GM18505 (cell line): Measurements from ENCODE around the gene FXR2.
"Not testable (repeated sequence)": the region's sequence is repeated elsewhere in the genome, so short reads cannot be mapped to it uniquely, and the experiment has no call there.

Source experiments
- ATAC-seq: cut with Tn5 transposase; IDR thresholded peaks from one replicate; pipeline ENCODE4 v1.9.1; 2021; ENCODE audit not compliant: unreplicated experiment
- POLR2A ChIP-seq: IDR thresholded peaks from 4 replicates; pipeline ENCODE4 v1.6.1; 2011; ENCODE audit warnings: borderline replicate concordance; ENCODE audit not compliant: insufficient read depth, insufficient read length; ENCODE audit errors: extremely low read depth

The FXR2 gene

GRCh38 chr17:7618608-7619007 is 3.9 kb upstream of the FXR2 start:
- no peak for TF ChIP-seq POLR2A
- ATAC-seq = no peak

DNA sequence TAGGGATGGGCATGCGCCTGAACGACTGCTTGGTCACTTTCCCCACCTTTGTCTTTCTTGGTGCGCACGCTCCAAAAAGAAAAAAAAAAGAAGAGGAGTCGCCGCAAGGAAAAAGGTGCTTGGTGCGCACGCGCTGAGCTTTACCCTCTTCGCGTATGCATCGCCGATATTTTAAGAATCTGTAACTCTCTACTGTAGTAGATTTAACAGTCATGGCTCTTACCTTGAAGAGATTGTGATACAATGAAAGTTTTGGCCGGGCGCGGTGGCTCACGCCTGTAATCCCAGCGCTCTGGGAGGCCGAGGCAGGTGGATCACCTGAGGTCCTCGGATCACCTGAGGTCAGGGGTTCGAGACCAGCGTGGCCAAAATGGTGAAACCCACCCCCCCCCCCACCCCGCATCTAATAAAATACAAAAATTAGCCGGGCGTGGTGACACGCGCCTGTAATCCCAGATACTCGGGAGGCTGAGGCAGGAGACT is 609 bp upstream of the FXR2 start:
- peak; percentile 15 for TF ChIP-seq POLR2A
- ATAC-seq = no peak

- no peak for ATAC-seq
- TF ChIP-seq POLR2A = no peak
Measured at GRCh38 chr17:7613769-7614424, 800 bp downstream of the FXR2 start.

DNA sequence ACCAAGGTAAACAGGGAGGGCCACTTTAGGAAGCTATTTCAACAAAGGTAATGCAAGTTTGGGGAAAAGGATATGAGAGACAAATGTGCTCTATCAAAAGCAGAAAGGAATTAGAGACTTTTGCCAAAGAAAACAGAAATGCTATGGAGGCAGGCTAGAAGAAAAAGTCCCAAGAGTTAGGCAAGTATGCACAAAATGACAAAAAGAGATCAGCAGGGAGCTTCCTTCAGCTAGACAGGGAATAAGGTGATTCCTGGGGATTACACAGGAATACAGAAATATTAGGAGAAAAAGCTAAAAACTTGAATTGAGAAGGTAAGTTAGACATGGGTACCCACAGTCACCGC is 2.4 kb downstream of the FXR2 start:
- no peak for TF ChIP-seq POLR2A
- no peak for ATAC-seq

DNA sequence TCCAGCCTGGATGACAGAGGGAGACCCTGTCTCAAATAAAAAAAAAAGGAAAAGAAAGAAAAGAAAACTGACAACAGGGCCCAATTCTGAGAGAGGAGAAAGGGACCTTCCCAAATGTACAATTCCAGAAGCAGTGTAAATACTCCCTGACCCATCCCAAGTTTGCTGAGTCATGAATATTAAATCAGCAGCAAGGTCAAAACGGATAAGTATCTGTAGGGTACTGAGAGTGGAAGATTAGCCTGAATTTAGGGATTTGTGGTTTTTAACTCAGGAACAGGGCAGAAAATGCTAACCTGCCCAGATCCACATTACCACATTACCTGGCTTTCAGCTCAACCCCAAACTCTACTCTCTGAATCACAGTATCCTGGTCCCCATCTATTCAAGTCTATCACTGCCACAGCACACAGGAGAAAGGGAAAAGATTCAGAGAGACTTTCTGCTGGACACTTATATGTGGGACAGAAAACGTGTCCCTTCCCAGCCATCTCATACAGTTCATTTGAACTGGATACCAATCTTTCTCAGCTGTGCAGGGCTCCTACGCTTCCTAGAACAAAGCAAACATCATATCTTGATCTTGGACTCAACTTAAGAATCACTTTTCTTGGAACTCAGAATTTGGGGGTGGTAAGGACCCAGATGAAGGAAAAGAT is 2.9 kb downstream of the FXR2 start:
- ATAC-seq = no peak
- TF ChIP-seq POLR2A = no peak

GRCh38 chr17:7610641-7611040 is 4.1 kb downstream of the FXR2 start:
- no peak for TF ChIP-seq POLR2A
- ATAC-seq = no peak

- no peak for ATAC-seq
- no peak for TF ChIP-seq POLR2A
Measured at GRCh38 chr17:7606280-7606679, 8.4 kb downstream of the FXR2 start.

- not testable (repeated sequence) for ATAC-seq
Measured at GRCh38 chr17:7597561-7597960, 17.1 kb downstream of the FXR2 start.

DNA sequence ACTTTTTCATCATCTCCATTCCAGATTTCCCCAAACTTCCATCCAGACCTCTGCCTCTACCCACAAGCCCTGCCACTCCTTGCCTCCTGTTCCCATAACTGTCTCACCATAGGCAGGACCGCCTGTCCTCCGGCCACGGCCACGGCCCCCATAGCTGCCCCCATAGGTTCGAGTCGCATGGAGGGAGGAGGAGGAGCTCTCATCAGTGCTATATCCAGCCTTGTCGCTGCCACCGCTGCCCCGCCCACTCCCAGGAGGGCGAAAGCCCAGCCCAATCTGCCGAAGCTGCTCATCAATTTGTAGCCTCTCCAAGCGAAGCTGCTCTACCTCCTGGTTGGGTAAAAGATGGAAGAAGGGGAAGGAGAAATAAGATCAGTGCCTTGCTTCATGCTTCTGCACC is 21.4 kb downstream of the FXR2 start:
- TF ChIP-seq POLR2A = no peak
- no peak for ATAC-seq

DNA sequence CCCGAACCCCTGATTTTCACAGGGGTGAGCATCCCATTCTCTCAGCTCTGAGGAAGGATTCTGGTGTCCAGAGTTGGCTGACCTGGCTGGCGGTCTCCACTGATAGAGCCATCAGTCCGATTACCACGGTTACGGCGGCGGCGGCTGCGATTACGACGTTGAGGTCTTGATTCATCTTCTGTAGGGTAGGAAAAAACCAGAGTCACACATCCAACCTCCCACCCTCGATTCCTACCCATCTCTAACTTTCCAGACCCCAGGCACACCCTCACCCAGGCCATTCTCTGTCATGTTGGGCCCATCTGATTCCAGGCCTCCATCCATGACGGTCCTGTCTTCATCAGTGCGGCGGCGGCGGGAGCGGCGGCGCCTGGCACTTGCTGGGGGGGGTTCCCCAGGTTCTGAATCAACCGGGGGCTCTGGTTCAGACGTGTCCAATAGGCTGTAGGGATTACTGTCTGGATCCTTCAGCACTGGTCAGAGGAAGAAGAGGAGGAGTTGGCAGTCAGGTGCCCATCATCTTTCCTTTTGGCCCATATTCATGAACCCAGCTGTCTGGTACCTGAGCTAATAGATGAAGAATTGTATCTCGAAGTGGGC is 22.2 kb downstream of the FXR2 start:
- no peak for TF ChIP-seq POLR2A
- no peak for ATAC-seq

GRCh38 chr17:7591596-7591995 is 23.1 kb downstream of the FXR2 start:
- no peak for TF ChIP-seq POLR2A
- no peak for ATAC-seq

DNA sequence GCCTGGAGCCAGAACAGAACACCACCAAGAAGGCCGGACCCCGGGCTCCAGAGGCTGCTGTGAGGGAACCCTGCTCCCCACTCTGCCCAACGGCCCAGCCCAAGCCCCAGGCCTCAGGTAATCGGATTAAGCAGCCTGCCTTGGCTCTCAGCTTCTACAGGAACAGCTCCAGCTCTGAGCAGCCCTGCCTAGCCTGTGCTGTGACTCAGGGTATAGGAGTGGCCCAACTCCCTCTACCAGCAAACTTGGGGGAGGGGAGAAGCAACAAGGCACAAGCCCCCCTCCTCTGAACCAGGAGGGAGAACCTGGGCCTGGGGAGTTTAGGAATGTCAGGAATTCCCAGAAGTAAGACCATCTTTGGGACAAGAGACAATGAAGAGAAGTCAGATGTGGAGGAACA is 24.0 kb downstream of the FXR2 start:
- no peak for TF ChIP-seq POLR2A
- no peak for ATAC-seq

DNA sequence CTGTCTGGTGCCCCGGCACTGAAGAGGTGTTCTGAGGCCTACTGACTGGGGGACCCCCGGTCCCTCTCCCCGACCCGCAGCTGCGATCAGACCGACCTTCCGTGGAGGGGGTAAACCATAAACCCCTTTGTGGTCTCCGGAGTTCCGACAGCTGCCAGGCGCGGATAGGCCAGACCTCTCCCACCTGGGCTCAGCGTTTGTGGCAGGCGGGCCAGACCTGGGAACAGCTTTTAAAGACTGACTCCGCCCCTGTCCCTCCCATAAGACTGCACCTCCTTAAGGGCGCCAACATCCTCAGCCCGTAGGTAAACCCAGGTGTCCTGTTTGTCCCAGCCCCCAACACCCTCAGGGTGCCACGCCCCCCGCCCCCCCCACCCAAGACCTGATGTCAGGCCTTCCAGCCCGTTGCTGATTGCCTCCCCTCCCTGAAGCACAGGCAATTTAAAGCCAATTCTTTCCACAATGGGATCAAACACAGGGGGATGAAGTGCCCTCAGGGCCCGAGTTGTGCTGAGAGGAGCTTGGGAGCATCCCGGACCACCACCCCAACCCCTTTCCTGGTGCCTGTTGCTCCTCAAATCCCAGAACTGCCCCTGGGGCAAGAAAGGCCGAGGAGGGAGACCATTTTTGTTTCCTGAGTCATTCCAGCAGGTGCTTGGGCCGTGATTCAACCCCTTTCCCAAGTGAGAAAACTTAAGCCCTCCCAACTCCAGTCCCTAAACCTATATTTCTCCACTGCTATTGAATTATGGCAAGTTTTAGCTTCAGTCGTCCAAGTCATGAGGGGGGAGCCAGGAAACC is 24.6 kb downstream of the FXR2 start, which contains the start of gene SOX15:
Gene SOX15, minus strand, starts transcription at position 204 of the 801 bp plus-strand sequence. CDS start 418 bp downstream, outside the sequence.
- ATAC-seq = no peak
- TF ChIP-seq POLR2A = no peak
